GM19397 (cell line): ENCODE data around the gene MAP2K3.
A peak's percentile ranks its signal among the peaks of the same experiment; 100 is the strongest.

ENCODE experiments used
- ATAC-seq: cut with Tn5 transposase; IDR thresholded peaks from one replicate; pipeline ENCODE4 v1.9.1; 2021; ENCODE audit warnings: mild to moderate bottlenecking, moderate library complexity; ENCODE audit not compliant: unreplicated experiment

The MAP2K3 gene

DNA sequence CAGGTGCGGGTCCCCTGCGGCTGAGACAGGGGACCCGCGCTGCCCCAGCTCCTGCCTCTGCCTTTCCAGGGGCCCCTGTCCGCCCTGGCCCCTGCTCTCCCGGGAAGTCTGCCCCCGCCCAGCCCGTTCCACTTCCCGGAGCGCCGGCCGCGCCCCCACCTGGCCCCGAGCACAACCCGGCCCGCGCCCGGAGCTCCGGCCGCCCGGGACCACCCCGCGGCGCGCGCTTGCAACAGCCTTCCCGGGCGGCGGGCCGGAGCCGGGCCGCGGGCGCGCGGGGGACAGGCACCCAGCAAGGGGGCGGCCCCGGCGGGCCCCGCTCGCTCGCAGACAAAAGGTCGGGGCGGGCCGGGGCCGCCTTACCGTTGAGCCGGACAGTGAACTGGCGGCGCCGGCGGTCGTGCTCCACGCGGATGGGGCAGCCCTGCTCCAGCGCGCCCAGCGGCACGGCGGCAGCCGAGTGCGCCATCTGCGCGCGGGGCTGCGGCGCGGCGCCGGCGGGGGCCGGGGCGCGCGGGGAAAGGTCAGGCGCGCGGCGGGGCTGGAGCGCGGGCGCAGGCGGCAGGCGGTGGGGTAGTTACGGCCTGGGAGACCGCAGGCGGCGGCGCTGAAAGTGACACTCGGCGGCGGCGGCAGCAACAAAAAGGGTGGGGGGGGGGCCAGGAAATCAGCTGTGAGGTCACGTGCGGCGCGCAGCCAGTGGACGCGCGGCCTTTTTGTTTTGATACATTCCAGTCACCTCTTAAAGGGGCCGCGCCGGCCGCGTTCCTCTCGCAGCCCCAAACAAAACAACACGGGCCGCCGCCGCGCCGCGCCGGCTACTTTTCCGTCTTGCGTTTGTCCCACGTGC, 31.5 kb upstream of the MAP2K3 start, which contains the start of gene NATD1:
TSS of gene NATD1 (minus strand) at position 615 of the 850 bp plus-strand sequence. CDS start at position 469, 146 bp downstream.
- peak; percentile 59 for ATAC-seq

DNA sequence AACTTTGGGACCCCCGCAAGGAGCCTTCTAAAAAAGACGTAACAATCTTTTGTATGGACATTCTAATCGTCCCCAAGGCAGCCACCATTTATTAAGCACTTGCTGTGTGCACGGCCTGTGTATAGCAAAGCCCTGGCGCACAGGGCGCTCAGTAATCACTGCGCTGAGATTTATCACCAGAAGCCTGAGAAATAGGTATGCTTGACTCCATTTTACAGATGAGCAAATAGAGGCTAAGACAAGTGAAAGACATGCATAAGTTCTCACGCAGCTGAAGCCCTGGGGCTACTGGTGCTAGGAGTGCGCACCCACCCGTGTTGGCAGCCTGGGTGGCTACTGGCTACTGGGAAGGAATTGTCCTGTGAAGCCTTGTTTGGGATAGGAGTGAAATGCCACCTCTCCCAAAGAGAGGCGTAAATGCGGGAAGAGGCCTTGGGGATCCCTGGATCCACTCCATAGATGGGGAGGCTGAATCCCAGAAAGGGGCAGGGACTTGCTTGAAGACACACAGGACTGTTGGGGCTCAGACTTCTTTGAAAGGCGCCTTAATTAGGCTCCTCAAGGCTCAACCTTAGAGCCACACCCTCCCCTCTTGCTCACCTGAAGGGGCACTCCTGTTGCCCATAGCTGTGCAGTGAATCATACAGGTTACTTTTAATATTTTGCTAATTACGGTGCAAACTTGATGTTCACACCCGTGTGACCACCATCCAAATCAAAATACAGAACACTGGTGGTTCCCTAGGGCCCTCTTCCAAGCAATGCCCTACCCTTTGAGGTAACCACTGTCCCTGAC, 30.7 kb upstream of the MAP2K3 start:
- no peak for ATAC-seq

DNA sequence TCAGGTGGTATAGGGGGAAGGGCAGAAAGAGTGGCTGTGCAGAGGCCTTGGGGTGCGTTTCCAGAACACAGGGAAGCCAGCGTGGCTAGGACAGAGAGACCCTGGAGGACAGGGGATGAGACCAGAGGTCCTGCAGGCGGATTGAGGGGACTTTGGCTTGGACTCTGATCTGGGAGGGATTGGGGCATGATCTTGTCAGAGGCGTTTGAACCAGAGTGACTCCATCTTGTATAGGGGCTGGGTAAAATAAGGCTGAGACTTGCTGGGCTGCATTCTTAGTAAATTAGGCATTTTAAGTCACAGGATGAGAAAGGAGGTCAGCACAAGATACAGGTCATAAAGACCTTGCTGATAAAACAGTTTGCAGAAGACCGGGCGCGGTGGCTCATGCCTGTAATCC, 25.9 kb upstream of the MAP2K3 start:
- ATAC-seq: no peak

DNA sequence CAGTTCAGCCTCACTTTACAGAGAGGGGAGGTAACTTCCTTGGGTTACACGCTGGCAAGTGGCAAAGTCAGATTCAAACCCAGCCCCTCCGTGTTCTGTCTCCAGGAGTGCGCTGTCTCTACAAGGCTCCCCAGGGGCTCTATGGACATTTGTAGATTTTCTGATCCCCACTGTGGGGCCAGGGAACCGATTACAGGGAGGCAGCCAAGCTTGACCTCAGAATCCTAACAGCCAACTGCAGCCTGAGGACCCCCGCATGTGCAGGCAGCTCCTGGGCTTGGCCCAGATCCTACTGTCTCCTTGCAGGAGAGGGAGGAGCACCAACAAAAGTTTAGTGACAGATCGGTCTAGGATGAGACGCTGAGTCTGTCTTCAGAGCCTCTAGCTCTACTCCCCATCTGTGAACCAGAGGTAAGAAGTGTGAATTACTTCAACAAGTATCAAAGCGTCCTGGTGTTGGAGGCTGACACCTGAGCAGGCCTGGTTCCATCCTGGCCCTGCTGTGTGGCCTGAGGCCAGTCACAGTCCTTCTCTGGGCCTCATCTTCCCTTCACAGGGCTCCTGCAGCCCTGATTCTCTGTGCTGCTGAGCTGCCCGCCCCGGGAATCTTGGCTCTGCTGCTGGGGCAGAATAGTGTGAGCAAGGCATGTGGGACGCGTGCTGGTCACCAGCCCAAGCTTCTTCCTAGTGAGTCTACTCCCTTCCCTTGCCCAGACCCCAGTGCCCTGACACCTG, 22.1 kb upstream of the MAP2K3 start:
- no peak for ATAC-seq

DNA sequence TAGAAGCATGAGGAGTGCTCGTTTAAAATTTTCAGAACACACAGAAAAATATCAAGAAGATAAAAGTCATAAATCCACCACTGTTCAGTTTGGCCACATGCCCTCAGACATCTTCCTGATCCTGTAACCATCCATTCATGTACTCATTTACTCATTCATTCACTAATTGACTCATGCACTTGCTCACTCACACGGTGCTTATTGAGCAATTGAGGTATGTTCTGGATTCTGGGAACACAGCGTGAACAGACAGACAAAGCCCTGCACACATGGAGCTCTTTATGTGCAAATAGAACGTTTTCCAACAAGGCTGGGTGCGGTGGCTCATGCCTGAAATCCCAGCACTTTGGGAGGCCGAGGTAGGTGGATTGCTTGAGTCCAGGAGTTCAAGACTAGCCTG, 21.1 kb upstream of the MAP2K3 start:
- no peak for ATAC-seq

DNA sequence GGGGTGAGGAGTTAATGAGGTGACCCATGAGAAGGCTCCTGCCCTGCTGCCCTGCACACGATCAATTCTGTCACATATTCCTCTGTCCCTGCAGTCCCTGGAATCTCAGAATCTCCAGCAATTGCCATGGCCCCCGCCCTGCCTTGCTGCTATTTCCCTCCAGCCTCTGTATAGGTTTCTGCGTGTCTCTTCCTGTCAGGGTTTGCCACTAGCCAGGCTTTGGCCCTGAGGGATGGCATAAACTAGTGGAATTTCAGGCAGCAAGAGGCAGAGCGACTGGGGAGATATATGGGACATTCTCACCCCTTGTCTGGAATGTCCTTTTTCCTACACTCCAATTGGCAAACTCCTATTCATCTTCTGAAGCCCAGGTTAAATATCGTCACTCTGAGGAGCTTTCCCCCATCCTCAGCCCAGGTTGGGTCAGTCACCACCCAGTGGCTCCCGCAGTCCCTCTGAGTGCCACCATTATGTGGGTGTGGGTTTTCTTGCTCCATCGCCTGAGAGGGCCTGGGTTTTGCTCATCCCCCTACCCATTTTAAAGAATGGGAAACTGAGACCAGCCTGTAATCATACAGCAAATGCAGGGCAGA, 15.8 kb upstream of the MAP2K3 start:
- no peak for ATAC-seq

DNA sequence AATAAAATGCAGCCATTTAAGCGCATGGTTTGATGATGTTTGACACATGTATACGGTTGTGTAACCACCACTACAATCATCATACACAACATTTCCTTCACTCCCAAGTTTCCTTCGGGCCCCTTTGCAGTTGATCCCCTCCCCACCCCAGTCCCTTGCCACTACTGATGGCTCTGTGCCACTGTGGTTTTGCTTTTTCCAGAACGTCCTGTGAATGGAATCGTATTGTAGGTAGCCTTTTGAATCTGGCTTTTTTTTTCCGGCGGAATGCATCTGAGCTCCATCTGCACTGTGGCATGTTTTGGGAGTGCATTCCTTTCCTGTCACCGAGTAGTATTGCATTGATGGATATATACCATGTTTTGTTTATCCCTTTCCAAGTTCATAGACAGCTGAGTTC, 15.1 kb upstream of the MAP2K3 start:
- ATAC-seq: no peak

DNA sequence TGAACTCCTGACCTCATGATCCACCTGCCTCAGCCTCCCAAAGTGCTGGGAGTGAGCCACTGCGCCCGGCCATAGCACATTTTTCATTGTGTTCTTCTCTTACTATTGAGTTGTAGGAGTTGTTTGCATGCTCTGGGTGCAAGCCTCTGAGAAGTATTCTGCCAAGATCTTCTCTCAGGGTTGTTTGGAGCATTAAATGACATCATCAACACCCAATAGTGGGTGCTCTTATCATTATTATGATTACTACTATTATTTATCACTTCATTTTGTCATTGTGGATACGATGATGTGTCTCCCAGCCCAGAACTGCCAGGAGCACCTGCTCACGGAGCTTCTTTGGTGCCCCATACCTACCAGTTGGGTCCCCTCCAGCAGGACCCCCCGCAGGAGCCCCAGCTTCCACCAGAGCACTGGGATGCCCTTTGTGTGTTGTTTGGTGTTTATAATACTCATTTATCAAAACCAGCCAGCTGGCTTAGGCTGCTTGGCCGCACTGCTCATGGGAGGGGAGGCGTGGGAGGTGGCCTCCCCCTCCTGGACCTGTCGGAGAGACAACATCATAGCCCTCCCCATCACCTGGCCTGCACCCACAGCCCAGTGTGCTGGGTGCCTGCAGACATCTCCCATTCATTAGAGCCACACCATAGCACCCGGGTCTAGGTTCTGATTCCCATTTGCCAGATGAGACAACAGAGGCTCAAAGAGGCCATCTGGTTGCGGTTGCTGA, 12.9 kb upstream of the MAP2K3 start:
- no peak for ATAC-seq

DNA sequence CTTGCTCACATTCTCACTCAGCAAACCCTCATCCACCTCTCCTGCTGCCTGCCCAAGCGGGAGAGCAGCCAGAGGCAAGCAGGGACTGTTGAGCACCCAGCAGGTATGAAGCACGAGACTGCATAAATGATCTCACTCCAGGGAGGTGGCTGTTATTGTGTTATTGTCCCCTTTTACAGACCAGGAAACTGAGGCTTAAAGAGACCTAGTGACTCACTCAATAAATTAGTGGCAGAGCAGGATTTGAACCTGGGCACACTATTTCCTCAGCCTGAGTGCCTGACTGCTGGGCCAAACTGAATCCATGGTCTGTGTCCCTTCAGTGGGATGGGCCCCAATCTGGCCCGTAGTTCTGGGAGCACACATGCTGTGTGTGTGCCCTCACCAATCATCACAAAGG, 12.3 kb upstream of the MAP2K3 start:
- ATAC-seq: no peak

DNA sequence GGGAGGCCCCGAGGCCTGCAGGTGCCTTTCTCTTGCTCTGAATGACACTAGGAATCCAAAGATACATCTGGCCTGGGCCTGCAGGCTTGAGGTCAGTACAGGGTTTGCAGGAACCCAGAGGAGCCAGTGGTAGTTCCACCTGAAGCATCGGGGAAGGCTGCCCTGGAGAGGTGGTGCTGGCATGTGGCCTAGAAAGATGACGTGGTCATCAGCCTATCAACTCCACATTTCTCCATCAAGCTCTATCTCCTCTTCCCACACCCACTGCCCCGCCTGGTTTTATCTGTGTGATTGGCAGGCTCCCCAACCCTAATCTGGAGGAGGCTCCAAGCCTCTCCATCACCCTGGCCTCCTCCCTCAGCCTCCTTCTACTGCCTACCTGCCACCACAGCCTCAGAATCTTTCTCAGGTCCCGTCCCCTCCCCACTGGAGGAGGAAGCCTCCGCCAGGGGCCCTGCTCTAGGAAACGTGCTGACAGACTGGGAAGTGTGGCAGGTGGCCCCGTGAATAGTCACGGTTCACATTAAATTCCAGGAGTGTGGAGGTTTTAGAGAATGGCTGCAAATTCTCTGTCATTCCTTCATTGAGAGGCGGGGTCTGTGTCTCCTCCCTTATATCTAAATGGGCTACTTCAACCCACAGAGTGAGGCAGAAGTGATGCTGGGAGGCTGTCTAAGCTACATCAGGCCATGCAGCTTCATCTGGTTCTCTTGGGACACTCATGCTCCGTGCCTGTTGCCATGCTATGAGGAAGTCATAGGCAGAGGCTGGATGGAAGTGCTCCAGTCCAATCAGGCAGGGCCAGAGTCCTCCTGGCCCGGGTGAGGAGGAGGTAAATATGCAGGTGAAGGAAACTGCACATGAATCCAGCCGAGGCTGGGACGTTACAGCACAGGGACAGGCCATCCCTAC, 11.4 kb upstream of the MAP2K3 start:
- ATAC-seq: no peak

DNA sequence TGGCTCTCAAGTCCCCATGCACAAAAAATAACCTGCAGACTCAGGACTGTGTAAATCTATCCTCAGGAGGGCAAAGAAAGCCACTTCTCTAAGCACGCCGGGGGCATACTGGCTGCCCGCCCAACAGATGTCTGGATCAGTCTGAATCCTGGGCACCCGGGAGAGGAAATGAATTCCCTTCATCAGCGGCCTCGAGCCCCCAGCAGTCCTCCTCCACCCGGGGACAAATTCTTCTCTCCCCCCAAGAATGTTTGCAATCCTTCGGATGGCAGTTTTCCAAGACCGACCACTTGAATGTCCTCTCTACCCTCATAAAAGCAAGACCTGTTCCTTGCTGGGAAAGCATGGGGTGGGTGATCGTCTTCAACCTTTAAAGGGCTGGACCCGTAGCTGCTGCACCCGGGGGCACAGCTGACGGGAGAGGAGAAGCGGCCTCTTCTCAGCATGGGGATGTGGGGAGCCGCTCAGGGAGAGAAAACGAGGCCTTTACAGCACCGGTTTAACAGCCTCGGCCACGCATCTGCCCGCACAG, 9.4 kb upstream of the MAP2K3 start:
- peak; percentile 5 for ATAC-seq

DNA sequence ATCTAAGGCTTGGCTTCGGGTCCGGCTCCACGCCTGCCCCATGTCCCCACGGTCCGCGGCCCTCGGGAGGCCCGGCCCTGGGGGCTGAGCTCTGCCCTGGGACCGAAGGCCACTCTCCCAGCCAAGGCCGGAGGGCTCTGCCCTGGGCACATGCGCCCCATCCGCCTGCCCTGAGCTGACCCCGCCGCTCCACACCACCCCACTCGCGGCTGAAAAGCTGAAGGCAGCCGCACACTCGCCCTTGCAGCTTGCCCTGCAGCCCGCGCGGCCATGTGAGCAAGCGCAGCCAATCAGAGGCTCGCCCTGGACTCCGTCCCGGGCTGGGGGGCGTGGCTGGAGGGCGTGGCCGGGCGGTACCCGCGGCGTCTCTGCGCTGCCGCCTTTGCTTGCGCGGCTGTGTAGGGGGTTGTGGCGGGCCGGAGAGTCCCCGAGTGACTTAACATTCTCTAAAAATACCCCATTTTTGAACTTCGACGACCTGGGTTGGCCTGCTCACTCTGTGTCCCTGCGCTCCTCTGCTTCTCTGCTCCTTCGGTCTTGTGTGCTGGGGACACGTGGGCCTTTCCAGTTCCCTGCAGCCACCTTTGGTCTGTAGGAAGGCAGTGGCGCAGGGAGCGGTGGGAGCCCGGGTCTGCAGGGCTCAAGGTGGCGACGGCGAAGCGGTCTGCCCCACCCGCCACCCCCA, 8.8 kb upstream of the MAP2K3 start:
- ATAC-seq: peak; percentile 96

DNA sequence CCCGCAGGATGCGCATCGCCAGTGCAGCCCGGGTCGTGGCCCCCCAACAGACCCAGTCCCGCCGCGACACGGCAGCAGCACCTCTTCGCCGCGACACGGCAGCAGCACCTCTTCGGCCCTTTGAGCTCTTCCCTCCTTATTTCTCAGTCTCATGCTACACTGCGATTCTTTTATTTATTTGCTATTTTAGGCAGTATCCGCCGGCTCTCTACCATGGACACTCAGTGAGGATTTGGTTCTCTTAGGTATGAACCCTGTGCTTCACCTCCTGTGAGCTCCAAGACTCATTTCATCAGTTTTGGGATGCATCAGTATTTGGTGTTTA, 8.3 kb upstream of the MAP2K3 start:
- ATAC-seq: no peak

DNA sequence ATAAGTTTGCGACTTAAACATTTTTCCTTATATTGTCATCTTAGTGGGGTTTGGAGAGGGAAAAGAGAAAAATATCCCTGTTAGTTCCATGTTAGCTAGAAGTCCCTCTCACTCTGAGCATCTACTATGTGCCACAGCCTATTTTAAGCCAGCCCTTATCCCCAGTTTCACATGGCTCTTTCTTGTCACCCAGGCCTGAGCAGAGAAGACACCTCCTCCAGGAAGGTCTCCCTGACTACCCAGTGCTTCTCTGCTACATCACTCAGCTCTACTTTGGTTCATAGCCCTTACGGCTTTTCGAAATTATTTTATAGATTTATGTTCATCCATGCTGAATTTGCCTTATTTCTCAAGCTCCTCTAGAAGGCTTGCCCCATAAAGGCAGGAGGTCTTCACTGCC, 7.2 kb upstream of the MAP2K3 start:
- ATAC-seq: no peak

DNA sequence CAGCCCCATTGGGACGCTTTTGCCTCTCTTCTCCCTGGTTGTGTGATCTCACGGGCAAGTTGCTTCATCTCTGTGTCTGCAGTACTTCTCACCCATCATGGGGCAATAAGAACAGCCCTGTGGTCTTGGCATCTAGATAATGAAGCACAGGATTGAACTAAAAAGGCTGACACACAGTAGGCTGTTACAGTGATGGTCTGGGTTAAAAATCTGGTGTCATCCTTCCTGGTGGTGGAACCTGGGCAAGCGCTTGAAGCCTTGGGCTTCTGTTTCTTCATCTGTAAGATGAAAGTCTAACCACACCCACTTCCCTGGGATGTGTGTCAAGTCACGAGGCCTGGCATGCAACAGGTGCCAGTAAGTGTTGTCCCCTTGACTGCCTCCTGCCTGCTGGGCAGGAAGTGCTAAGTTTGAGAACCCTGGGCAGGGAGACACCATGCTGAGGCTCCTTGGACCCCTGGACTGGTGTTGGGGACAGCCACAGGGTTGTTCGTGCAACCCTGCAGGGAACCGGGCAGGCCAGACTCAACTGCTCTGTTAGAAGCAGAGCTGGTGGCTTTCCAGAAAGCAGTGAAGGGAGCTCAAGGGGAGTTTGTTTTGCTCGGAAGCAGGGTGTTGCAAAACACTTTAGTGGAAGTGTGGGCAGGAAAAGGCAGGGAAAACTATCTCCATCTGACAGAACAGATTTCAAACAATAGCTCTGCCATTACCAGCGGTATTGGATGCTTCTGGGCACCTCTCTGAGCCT, 5.9 kb upstream of the MAP2K3 start:
- ATAC-seq: no peak

DNA sequence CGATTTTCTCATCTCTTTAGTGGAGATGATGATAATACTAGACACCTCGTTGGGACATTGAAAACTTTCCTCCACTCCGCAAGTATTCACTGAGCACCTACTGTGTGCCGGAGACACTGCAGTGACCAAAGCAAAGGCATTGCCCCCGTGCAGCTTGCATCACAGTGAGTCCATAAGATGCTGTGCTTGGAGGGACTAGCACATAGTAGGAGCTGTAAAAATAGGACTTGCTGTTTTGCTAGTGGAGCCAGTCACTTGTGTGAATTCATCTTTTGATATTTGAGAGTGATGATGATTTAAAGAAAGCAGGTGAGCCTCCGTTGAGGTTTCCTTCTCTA, 5.3 kb upstream of the MAP2K3 start:
- ATAC-seq: no peak

DNA sequence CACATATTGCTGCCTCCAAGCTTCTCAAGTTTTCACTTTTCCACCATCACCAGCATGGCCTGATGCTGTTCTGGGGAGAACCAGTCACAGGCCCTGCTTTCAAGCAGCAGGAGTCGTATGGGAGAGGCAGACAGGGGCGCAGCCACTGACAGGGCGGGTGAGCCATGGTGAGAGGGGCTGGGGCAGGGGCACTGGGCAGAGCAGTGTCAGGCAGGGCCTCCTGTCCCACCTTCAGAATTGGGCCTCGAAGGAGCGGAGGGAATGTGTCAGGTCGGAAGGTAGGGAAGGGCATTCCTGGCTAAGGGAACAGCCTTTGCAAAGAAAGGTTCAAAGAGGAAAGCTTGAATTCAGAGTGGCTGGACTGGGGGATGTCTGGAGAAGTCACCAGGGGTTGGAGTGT, 4.9 kb upstream of the MAP2K3 start:
- no peak for ATAC-seq

DNA sequence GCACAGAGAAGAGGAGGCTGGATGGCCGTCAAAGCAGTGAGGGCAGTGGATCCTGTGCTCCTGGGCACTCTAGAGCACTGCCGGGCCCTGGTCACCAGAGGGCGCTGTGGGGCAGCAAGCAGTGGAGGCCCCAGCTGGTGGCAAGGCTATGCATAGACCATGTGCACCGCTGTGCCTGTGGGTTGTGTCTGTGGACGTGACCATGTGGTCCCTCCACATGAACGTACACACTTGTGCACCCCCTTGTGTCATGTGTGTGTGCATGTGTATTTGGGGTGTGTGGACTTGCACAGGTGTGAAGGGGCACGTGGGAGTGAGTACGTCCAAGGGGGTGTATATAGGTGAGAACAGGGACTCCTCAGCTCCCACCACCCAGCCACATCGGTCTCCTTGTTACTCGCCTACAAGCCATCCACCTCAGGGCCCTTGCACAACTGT, 4.4 kb upstream of the MAP2K3 start:
- peak; percentile 25 for ATAC-seq
